NCI-H2081 treated with DMSO at 0.1 percent for 48 hours (cell line): Measurements from ENCODE around the gene TLR9.
"Not testable (repeated sequence)": the region's sequence is repeated elsewhere in the genome, so short reads cannot be mapped to it uniquely, and the experiment has no call there.

Experiments used
- DNase-seq: peaks from one replicate; lab custom pipeline; 2025; lab: John Stamatoyannopoulos, UW

Gene TLR9

GRCh38 chr3:52194485-52195290 is 30.8 kb downstream of the TLR9 start:
- DNase-seq, result no peak

GRCh38 chr3:52193065-52193464 is 32.4 kb downstream of the TLR9 start:
- no peak for DNase-seq

GRCh38 chr3:52191663-52192062 is 33.8 kb downstream of the TLR9 start:
- no peak for DNase-seq

DNA sequence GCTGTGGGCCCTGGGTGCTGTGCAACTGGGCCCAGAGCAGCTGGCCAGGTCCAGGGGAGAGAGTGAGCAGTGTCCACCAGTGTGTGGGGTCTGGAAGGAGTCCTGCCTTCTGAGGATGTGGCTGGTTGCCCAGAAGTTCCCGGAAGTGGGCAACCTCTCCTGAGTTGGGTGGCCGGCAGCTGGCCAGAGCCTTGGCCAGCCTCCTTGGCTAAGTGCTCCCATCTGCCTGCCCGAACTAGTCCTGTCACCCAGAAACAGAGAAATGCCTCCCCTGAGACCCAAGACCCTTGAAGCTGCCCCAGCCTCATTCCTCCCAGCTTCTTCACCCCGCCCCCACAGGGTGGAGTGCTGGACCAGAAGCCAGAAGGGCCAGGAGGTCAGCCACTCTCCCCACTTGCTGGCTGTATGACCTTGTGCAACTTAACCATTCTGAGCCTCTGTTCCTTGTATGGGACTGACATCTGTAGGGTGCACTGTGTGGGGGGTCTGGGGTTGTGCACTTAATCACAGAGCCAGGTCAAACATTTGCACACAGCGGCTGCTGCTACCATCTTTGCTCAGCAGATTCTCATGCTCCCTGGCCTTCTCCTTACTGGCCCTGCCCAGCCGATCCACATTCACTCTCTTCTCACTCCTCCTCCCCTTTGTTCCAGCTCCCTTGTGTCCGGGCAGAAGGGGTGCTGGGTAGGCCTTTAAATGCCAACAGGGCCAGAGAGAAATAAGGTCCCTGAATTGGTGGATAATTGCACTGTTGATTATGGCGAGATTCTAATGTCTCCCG is 35.0 kb downstream of the TLR9 start:
- DNase-seq, result no peak

DNA sequence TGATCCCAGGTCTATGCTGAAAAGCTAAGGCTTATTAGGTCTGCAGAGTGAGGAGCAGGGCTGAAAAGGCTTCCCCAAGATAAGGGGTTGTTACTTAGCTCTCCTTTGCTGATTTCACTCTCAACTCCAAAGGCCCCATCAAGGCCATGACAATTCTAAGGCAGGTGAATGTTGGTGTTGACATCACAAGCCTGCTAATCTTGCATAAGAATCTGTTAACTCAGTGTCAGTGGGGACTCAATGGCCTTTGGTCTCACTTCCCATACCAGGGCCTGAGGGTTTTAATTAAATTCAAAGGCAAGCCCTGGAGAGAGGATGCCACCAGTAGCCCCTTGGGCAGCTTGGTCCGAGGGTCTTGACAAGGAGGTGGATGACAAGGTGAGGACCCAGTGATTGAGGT is 36.9 kb downstream of the TLR9 start:
- DNase-seq, result no peak

- DNase-seq, result no peak
These were observed 38.7 kb downstream of the TLR9 start for GRCh38 chr3:52186729-52187128.

DNA sequence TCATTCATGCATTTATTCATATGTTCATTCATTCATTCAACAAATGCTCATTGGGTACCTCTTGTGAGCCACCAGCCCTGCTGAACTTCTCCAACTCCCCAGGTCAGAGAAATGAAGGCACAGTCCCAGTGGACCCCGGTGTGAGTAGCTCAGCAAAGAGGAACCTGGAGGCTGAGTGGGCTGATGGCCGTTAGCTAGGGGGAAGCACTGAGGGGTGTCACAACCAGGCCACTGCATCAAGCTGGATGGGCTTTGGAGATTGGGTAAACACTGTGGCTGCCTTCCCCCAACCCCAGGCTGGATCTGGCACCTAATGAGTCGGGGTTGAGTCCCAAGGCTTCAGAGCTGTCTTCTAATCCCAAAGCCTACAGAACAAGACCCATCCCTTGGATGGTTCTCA is 39.6 kb downstream of the TLR9 start:
- DNase-seq, result no peak

DNA sequence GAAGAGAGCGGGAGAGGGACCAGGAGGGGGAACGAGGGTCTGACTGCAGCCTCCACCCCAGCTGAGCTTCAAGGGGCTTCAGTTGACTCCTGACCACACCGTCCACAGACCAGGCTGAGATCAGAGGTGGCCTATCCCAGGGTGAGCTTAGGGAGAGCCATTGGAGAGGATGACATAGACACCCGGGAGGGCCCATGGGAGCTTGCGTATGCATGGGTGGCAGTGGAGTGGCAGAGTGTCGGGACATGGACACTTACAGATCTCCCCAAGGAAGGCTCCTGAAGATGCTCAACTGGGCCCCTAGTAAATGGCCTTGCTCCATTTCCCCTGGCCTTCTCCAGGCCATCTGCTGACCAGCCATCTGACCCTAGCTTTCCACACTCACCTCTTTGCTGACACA is 40.1 kb downstream of the TLR9 start:
- no peak for DNase-seq

DNA sequence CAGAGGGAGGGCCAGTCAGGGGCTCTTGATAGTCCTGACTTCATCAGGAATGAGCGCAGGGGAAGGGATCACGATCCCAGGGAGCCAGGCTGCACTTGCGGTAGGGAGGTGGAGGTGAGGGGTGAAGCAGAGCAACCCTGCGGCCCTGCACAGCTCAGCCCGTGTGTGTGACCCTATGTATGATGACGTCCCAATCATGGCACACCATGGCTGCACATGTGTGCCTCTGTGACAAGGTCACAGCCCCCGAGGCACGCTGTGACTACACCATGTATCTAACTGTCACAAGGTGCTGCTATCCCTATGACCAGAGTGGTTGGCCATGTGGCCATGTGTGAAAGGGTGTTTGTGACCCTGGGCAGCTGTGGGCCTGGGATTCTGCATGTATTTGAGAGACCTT is 40.8 kb downstream of the TLR9 start:
- DNase-seq, result no peak

DNA sequence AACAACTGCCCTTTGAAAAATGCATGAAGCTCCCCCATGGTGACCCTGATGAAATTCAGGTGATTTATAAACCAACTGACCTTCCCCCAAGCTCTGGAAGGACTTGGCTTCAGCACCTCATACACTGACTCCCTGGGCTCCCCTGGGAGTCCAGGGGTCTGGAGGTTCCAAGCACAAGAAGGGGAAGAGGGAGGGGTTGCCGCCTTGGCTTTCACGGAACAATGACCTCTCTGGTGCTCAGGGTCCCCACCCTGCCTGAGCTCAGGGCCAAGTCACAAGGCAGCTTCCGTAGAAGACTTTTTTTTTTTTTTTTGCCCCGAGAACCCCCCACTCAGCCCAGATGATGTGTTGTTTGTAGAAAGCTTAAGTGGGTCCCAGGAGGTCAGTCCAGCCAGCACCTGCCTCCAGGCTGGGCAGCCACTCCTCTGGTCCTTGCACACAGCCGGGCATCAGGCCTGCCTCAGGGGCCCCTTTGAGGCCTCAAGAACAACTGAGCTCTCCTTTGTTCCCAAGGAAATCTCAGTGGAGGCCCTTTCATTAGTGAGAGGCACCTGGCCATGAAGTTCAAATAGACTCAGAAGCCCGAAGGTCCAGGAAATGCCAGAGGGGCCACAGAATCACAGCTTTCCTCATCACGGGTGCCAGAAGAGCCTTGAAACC is 41.5 kb downstream of the TLR9 start:
- no peak for DNase-seq

DNA sequence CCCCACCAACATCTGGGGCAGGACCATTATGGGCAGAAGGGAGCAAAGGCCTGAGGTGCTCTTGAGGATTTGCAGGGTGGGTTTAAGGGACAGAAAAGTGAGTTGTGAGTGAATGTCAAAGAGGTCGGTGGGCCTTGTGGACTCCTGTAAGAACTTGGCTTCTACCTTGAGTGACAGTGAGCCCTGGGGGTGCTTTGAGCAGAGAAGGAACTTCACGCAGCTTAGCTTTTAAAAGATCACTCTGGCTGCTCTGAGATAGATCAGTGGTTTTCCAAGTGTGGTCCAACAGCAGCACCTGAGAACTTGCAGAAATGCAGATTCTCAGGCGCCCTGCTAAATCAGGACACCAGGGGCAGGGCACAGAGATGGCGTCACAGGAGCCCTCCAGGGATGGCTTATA is 42.8 kb downstream of the TLR9 start:
- no peak for DNase-seq

DNA sequence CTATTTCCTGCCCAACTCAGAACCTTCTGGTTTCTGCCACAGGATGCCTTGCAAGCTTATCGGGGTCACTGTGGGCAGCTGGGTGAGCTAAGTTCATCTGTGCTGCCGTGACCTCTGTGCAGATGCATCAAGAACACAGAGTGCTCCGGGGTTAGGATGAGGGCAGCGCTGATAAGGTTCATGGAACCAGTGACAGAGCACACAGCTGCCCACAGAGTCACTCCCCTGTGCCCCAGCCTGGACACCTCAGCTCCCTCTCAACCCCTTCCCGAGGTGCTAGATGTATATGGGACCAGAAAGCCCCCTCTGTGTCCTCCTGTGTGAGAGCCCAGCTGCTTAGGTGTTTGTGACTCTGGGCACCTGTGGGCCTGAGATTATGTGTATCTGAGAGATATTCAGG is 43.2 kb downstream of the TLR9 start:
- no peak for DNase-seq

DNA sequence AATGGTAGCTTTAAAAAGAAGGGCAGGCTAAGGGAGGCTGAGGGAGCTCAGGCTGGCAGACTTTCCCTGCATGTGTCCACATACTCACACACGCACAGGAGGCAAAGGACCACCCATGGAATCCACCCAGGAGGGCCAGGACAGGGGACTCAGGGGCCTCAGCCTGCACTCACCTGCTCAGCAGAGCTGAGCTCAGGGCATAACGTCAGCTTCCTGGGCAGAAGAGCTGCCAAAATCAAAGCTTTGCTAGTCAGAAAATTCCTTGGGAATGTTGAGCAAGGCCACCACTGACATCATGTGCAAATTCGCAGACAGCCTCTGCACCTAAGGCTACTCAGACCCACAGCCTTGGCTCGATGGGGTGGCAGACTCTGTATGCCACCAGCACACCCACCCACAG is 43.9 kb downstream of the TLR9 start:
- DNase-seq, result no peak

DNA sequence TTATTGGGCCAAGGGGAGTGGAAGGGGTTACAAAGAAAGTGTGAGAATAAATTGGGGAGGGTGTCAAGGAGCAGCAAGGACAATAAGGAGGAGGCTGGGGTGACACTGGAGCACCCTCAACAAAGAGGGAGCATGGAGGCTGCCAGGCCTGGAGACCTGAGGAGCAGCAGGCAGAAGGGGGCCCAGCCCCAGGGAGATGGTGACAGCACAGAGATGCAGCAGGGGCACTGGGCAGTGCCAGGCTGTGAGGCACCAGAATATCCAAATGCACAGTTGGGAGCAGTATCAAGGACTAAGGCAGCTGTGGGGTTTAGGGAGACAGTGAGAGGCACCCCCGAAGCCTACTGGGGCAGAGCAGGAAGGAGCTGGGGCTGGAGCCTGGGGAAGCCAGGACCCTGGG is 46.9 kb downstream of the TLR9 start:
- no peak for DNase-seq

DNA sequence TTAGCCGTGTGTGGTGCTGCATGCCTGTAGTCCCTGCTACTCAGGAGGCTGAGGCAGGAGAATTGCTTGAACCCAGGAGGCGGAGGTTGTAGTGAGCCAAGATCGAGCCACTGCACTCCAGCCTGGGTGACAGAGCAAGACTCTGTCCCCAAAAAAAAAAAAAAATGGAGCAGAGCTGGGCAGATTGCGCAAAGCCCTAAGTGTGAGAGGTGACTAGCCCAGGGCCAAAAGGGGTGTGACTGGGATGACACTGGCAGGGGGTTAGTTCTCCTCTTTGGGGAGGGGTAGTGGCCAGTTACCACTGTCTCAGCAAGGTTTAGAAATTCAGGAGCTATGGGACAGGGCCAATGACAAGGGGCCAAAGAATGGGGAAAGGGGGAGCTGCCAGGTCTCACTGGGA is 47.3 kb downstream of the TLR9 start:
- DNase-seq, result not testable (repeated sequence)

- no peak for DNase-seq
These were observed 47.8 kb downstream of the TLR9 start for GRCh38 chr3:52177701-52178042.

- DNase-seq, result no peak
These were observed 48.3 kb downstream of the TLR9 start for GRCh38 chr3:52176951-52177700.

- no peak for DNase-seq
These were observed 49.2 kb downstream of the TLR9 start for GRCh38 chr3:52176180-52176752.

GRCh38 chr3:52175416-52176179 is 49.8 kb downstream of the TLR9 start:
- no peak for DNase-seq

- no peak for DNase-seq
These were observed 50.5 kb downstream of the TLR9 start for GRCh38 chr3:52174896-52175295.

- DNase-seq, result no peak
These were observed 52.3 kb downstream of the TLR9 start for GRCh38 chr3:52173101-52173500.
